Brain microvascular endothelial cell (primary cell): ENCODE data around the gene RGS21.

Experiments used
- DNase-seq: peaks from one replicate; pipeline ENCODE4 v3.0.0-alpha.2; 2020
- H3K27ac ChIP-seq: fragments of 250-450 bp; sonication (Bioruptor Pico); 2 replicates; pipeline ENCODE4 v1.5.1; 2020; ENCODE audit warnings: mild to moderate bottlenecking, moderate library complexity
- H3K27me3 ChIP-seq: fragments of 250-450 bp; sonication (Bioruptor Pico); replicated peaks from 2 replicates; pipeline ENCODE4 v1.5.1; 2020; ENCODE audit warnings: mild to moderate bottlenecking
- H3K36me3 ChIP-seq: fragments of 250-450 bp; sonication (Bioruptor Pico); replicated peaks from 2 replicates; pipeline ENCODE4 v1.5.1; 2020; ENCODE audit warnings: mild to moderate bottlenecking
- H3K4me3 ChIP-seq: 2 replicates; pipeline ENCODE4 v1.5.1; 2011; ENCODE audit warnings: low read depth, mild to moderate bottlenecking, control low read depth, low read length, moderate library complexity
- in situ Hi-C: cut with HindIII; loops from 2 replicates; pipeline ENCODE4 v1.10.0; 2017; ENCODE audit warnings: low sequenced_read_pairs, low pct_ligation_motif_present
- TF ChIP-seq, protein P1 (sequence below): IDR thresholded peaks from 2 replicates; pipeline ENCODE4 v1.5.1; 2011; ENCODE audit warnings: low read depth, mild to moderate bottlenecking, moderate library complexity, low read length, control low read depth, inconsistent platforms; ENCODE audit errors: missing control alignments

Gene RGS21

DNA sequence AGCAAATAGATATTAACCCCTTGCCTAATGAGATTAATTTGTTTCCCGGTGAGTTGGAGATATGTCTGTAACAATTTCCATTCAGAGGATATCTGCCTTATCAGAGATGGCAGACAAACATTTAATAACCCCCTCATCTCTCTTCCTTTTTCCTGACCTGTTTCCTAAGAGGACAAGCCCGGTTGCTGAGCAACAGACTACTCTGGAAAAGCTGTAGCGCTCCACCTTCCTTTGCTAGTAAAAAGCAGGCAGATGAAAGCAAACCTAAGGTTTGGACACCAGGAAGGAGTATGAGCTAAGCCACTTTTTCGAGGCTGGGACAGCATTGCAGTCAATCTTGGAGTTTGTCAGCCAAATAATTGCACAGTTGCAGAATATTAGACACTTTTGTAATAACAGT is 82.4 kb downstream of the RGS21 start:
- H3K36me3 ChIP-seq = no peaks in the 10 kb centered on the region
- TF ChIP-seq, protein P1, sequence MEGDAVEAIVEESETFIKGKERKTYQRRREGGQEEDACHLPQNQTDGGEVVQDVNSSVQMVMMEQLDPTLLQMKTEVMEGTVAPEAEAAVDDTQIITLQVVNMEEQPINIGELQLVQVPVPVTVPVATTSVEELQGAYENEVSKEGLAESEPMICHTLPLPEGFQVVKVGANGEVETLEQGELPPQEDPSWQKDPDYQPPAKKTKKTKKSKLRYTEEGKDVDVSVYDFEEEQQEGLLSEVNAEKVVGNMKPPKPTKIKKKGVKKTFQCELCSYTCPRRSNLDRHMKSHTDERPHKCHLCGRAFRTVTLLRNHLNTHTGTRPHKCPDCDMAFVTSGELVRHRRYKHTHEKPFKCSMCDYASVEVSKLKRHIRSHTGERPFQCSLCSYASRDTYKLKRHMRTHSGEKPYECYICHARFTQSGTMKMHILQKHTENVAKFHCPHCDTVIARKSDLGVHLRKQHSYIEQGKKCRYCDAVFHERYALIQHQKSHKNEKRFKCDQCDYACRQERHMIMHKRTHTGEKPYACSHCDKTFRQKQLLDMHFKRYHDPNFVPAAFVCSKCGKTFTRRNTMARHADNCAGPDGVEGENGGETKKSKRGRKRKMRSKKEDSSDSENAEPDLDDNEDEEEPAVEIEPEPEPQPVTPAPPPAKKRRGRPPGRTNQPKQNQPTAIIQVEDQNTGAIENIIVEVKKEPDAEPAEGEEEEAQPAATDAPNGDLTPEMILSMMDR = no peak
- in situ Hi-C loops = no loop called here
- H3K27ac ChIP-seq = no peak overlapping the region
- no peak for DNase-seq
- no peak overlapping the region for H3K4me3 ChIP-seq
- no peaks in the 10 kb centered on the region for H3K27me3 ChIP-seq

DNA sequence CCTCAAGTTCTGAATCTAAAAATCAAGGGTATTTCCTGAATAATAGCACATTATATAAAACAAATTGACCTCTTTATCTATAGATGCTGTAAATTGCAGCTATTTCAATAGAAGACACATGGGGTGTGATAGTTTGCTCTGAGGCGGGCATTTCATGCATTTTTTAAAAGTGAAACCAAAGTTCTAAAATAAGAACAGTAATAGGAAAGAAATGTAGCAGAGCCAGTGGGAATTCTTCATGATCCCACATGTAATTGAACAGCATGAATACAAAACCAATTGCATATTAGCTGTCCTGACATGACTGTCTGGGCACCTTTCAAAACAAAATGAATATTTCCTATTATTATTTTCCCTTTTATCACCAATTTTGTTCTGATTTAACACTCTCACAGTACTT is 85.0 kb downstream of the RGS21 start:
- TF ChIP-seq, protein P1 = no peak
- no peak overlapping the region for H3K4me3 ChIP-seq
- peak; percentile 12 for DNase-seq
- H3K36me3 ChIP-seq = no peaks in the 10 kb centered on the region
- no peaks in the 10 kb centered on the region for H3K27me3 ChIP-seq
- H3K27ac ChIP-seq = no peak overlapping the region
- in situ Hi-C loops = no loop called here

DNA sequence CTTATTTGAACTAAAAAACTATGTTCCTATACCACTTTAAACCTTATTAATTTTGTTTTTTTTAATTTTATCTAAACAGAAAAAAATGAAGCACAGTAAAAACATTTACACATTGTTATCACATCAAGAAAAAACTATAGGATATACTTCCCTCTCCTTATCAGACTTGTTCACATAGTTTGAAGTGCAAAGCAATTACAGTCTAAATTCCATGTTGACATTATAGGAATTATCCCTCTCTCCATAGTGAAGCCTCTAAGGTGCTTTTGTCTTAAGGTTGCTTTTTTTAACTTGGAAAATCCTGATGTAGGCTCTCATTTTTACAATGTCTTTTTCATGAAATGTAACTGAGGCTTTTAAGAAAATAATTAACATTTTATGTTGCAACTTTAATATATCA is 85.8 kb downstream of the RGS21 start:
- H3K27ac ChIP-seq = no peak overlapping the region
- in situ Hi-C loops = no loop called here
- TF ChIP-seq, protein P1 = no peak
- no peak overlapping the region for H3K4me3 ChIP-seq
- H3K27me3 ChIP-seq = no peaks in the 10 kb centered on the region
- no peak for DNase-seq
- no peaks in the 10 kb centered on the region for H3K36me3 ChIP-seq

DNA sequence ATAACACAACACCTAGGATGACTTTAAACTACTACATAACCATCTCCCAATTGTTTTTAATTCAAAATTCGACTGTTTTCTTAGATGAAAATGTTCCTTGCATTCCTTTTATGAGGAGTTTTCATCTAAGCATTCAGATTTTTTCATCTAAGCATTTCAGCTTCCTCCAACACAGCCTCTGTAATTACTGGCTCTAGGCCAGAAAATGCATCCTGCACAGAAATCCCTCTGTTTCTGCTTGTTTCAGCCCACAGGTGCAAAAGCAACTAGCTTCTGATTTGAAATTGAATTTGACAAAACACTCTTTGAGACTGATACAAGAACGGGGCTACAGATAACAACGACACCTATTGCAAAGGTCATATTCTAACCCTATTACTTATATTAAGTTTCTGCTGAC is 90.4 kb downstream of the RGS21 start:
- in situ Hi-C loops = no loop called here
- TF ChIP-seq, protein P1 = no peak
- Histone ChIP-seq H3K27me3 (no peaks in the 10 kb centered on the region), H3K4me3 (no peak overlapping the region), H3K27ac (no peak overlapping the region), H3K36me3 (no peaks in the 10 kb centered on the region)
- no peak for DNase-seq
